GM12801 (cell line): Measurements from ENCODE around the gene BRD1.

Experiments used
- CTCF ChIP-seq: IDR thresholded peaks from one replicate; pipeline ENCODE4 v1.5.1; 2011; ENCODE audit warnings: control low read depth; ENCODE audit not compliant: insufficient read length; ENCODE audit errors: extremely low read depth

Gene BRD1

GRCh38 chr22:49751966-49752597 is 75.6 kb downstream of the BRD1 start:
- no peak for TF ChIP-seq CTCF

- TF ChIP-seq CTCF = no peak
Measured at GRCh38 chr22:49751318-49751965, 76.2 kb downstream of the BRD1 start.

DNA sequence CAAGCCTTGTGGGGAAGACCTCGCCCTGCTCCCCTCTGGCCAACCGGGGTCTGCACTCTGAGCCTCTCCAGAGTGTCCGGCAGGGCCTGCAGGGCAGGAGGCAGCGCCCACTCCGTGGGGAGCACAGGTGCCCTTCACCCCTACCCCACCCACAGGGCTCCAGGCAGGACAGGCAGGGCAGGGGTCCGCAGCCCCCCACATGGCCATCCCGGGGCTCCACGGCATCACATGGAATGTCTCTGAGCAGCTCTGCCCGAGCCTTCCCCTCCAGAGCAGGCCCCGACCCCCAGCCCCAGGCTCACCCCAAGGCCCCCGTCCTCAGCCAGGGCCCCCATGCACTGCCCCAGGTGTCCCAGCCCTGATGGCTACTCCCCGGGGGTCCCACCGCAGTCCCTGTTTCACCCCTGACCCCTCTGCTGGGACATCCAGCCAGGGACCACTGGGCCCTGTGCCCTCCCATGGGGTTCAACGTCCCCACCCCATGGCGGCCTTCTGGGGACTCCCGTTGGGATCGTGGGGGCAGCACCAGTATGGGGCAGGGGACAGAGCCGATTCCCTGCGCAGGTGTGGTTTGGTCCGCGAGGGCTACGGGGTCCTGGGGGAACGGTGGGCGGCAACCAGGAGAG is 77.7 kb downstream of the BRD1 start:
- TF ChIP-seq CTCF = no peak

DNA sequence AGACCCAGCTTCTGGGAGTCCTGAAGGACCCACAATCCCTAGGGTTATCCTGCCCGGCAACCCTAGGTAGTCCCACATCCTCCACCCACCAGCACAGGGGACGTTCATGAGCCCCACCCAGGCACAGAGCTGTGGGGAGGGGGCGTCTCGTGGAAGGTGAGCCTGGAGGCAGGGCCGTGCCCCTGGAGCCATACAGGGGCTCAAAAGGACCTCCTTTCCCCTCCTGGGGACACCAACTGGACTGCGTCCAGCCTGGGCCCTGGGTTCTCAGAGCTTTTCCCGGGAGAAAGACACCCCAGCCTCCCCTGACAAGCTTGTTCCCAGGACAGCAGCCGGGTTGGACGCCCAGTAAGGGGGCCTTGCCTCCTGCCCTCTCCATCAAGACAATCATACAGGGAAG is 78.4 kb downstream of the BRD1 start:
- TF ChIP-seq CTCF = no peak

- TF ChIP-seq CTCF = no peak
Measured at GRCh38 chr22:49748514-49748913, 79.2 kb downstream of the BRD1 start.

GRCh38 chr22:49747716-49748115 is 80.0 kb downstream of the BRD1 start:
- no peak for TF ChIP-seq CTCF

- TF ChIP-seq CTCF = no peak
Measured at GRCh38 chr22:49747130-49747529, 80.5 kb downstream of the BRD1 start.
